ENCODE measurements around the gene GABRG3. TPM values are rescaled to one million over a fixed set of nuclear protein-coding genes. Genes with fewer than 3 reads are reported as not detected.

Gene GABRG3
- total and polyA plus RNA-seq, 7 donors = under 0.01 to 0.28 (median 0.05) TPM; not detected in 3

DNA sequence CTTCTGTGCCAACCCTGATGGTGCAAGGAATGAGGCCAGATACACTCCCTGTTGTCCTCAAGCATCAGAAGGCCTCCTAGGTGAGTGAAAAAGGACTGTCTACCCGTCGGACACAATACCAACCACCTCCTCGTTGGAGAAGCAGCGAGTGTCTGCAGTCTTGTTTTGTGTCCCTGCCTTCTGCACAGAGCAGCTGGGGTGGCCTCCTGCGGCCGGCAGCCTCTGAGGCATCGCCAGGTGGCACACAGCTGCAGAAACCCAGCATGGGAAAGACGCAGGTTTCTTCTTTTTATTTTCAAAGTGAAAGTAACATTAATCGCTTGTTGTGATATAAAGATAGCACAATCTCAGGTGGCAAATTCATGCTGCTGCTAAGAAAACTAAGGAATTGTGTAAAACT, 618.3 kb downstream of the GABRG3 start:
- Histone ChIP-seq H3K4me1 (no peaks in the 10 kb centered on the region), H3K36me3 (no peaks in the 10 kb centered on the region), H3K27me3 (peaks cover 0 to 2% (median 0%) of the 10 kb centered on the region in 3 donors), H3K9me3 (peaks cover 0 to 15% (median 0%) of the 10 kb centered on the region in 4 donors), H3K4me3 (no peak overlapping the region), H3K27ac (no peak overlapping the region)
- intact Hi-C loops (cut with DNase I) = no loop called here
- DNase-seq = no peak
- WGBS, 2 donors = 79 to 82% methylated on average over 9 of the region's 9 CpGs
- TF ChIP-seq POLR2AphosphoS5 (IDR thresholded peaks at IDR 0.05) (no peak), EP300 (IDR thresholded peaks at IDR 0.05) (no peak), POLR2A (IDR thresholded peaks at IDR 0.05) (no peak), CTCF (IDR thresholded peaks at IDR 0.05) (no peak)

DNA sequence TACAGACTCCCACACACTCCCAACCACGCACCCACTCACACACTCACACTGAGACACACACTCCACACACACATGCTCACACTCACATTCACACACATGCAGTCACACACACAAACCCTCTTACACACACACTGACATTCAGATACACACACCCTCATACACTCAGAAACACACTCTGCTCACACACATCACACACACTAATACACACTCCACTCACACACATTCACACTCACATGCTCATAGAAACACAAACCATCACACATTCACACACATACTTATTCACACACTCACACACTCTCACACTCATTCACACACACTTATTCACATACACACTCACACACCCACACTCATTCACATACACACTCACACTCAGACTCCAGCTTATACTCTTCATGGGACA, 618.8 kb downstream of the GABRG3 start:
- peaks cover 0 to 2% (median 0%) of the 10 kb centered on the region in 3 donors for H3K27me3 ChIP-seq
- DNase-seq = no peak
- no peak overlapping the region for H3K27ac ChIP-seq
- no peak for TF ChIP-seq EP300 (IDR thresholded peaks at IDR 0.05)
- TF ChIP-seq POLR2AphosphoS5 (IDR thresholded peaks at IDR 0.05) = no peak
- no peak overlapping the region for H3K4me3 ChIP-seq
- H3K9me3 ChIP-seq = peaks cover 0 to 15% (median 0%) of the 10 kb centered on the region in 4 donors
- no peaks in the 10 kb centered on the region for H3K36me3 ChIP-seq
- intact Hi-C loops (cut with DNase I) = no loop called here
- no peaks in the 10 kb centered on the region for H3K4me1 ChIP-seq
- 78 to 88% methylated on average over 1 of the region's 1 CpG for WGBS, 2 donors

Small RNA genes within 50 kb of the gene (small RNA-seq; reads per million reads assigned to genes)
- gene RNA5SP391 = 0 reads per million in 3 donors
- gene SERPINE4P = 0 reads per million in 3 donors

Other genes with a start within 250 kb of the GABRG3 start
- 1 to 10 TPM in 3 of 4 donors, under 1 TPM in 1; 0.82 to 4.6 (median 3.2) TPM for gene GABRB3, start 198.1 kb upstream of the GABRG3 start, total RNA-seq
- 1 to 10 TPM in 1 of 3 donors, under 1 TPM in 2; 0.23 to 1.0 (median 0.60) TPM for gene GABRB3, start 198.1 kb upstream of the GABRG3 start, polyA plus RNA-seq
- 1 to 10 TPM in 1 of 4 donors, not detected in 3; 1.1 TPM for gene GABRA5, start 104.1 kb upstream of the GABRG3 start, total RNA-seq
- gene GABRA5, start 104.1 kb upstream of the GABRG3 start, polyA plus RNA-seq = not detected